HepG2 (cell line): ENCODE measurements around the gene TRIP6. TPM values are rescaled to one million over a fixed set of nuclear protein-coding genes. Genes with fewer than 3 reads are reported as not detected.

Source experiments
- AHR ChIP-seq: IDR thresholded peaks from 2 replicates; pipeline ENCODE4 v1.6.1; 2018; ENCODE audit warnings: missing genetic modification reagents, missing compliant biosample characterization
- CAMTA2 ChIP-seq: sonication (generic); formaldehyde crosslinking; IDR thresholded peaks from 2 replicates; pipeline ENCODE4 v1.4.0; 2020; ENCODE audit warnings: mild to moderate bottlenecking, missing genetic modification reagents, borderline replicate concordance
- FIP1L1 ChIP-seq: fragments of 200-400 bp; formaldehyde crosslinking; IDR thresholded peaks from 2 replicates; pipeline ENCODE4 v1.6.1; 2018; ENCODE audit warnings: low read depth, mild to moderate bottlenecking, low read length, moderate library complexity, borderline replicate concordance; ENCODE audit not compliant: insufficient read depth
- GRHL1 ChIP-seq: sonication (generic); formaldehyde crosslinking; conservative IDR thresholded peaks from 2 replicates; pipeline ENCODE4 v1.8.0; 2022; ENCODE audit warnings: missing genetic modification reagents
- JUND ChIP-seq: sonication (generic); formaldehyde crosslinking; IDR thresholded peaks from 2 replicates; pipeline ENCODE4 v1.8.0; 2022; ENCODE audit warnings: mild to moderate bottlenecking, missing genetic modification reagents
- KDM5B ChIP-seq: sonication (generic); formaldehyde crosslinking; IDR thresholded peaks from 2 replicates; pipeline ENCODE4 v1.4.0; 2020; ENCODE audit warnings: missing genetic modification reagents, mild to moderate bottlenecking, borderline replicate concordance
- MATR3 ChIP-seq: sonication (generic); formaldehyde crosslinking; IDR thresholded peaks from 2 replicates; pipeline ENCODE4 v1.4.0; 2020; ENCODE audit warnings: missing genetic modification reagents
- MED8 ChIP-seq: sonication (generic); formaldehyde crosslinking; IDR thresholded peaks from 2 replicates; pipeline ENCODE4 v1.8.1; 2023; ENCODE audit warnings: mild to moderate bottlenecking, missing genetic modification reagents; ENCODE audit not compliant: insufficient replicate concordance
- PBX3 ChIP-seq: sonication (generic); formaldehyde crosslinking; IDR thresholded peaks from 2 replicates; pipeline ENCODE4 v1.8.1; 2023; ENCODE audit warnings: missing genetic modification reagents, inconsistent platforms, borderline replicate concordance
- RBFOX2 ChIP-seq: fragments of 200-400 bp; formaldehyde crosslinking; IDR thresholded peaks from 2 replicates; pipeline ENCODE4 v1.6.1; 2017; ENCODE audit warnings: low read depth, mild to moderate bottlenecking, low read length
- RFX3 ChIP-seq: IDR thresholded peaks from 2 replicates; pipeline ENCODE4 v1.6.1; 2016; ENCODE audit warnings: missing biosample characterization, missing genetic modification reagents
- SMAD1 ChIP-seq: sonication (generic); formaldehyde crosslinking; IDR thresholded peaks from 2 replicates; pipeline ENCODE4 v1.4.0; 2020; ENCODE audit warnings: missing genetic modification reagents, low read depth, mild to moderate bottlenecking, borderline replicate concordance
- STAG1 ChIP-seq: sonication (generic); formaldehyde crosslinking; IDR thresholded peaks from 2 replicates; pipeline ENCODE4 v1.4.0; 2020; ENCODE audit warnings: missing genetic modification reagents
- TCF7L2 ChIP-seq: IDR thresholded peaks from 2 replicates; pipeline ENCODE4 v1.6.1; 2011; ENCODE audit warnings: mild to moderate bottlenecking, low read depth, low read length, moderate library complexity
- TEAD3 ChIP-seq: optimal IDR thresholded peaks from 2 replicates; pipeline ENCODE3; 2016; ENCODE audit warnings: borderline replicate concordance
- TERF1 ChIP-seq: sonication (generic); formaldehyde crosslinking; IDR thresholded peaks from 2 replicates; pipeline ENCODE4 v1.8.0; 2022; ENCODE audit warnings: mild to moderate bottlenecking, missing genetic modification reagents, moderate library complexity
- THAP7 ChIP-seq: sonication (generic); formaldehyde crosslinking; IDR thresholded peaks from 2 replicates; pipeline ENCODE4 v1.8.1; 2023; ENCODE audit warnings: mild to moderate bottlenecking, missing genetic modification reagents
- ZBTB33 ChIP-seq: sonication (generic); formaldehyde crosslinking; IDR thresholded peaks from 2 replicates; pipeline ENCODE4 v1.4.0; 2020; ENCODE audit warnings: missing genetic modification reagents
- ZFP36 ChIP-seq: fragments of 150-350 bp; IDR thresholded peaks from 2 replicates; pipeline ENCODE4 v1.6.1; 2018; ENCODE audit warnings: borderline replicate concordance, low read length, low read depth; ENCODE audit not compliant: partially characterized antibody
- ZNF207 ChIP-seq: fragments of 450-650 bp; IDR thresholded peaks from 2 replicates; pipeline ENCODE4 v1.6.1; 2016; ENCODE audit warnings: antibody characterized with exemption, borderline replicate concordance
- ZNF781 ChIP-seq: sonication (generic); formaldehyde crosslinking; IDR thresholded peaks from 2 replicates; pipeline ENCODE4 v1.5.1; 2020; ENCODE audit warnings: borderline replicate concordance, mild to moderate bottlenecking, missing genetic modification reagents; ENCODE audit errors: not compliant biosample characterization
- polyA plus RNA-seq, 8 experiments: library from polyadenylated mRNA; depleted of rRNA in 3 of 8; stranded (reverse) in 7 of 8; unstranded in 1 of 8; fragments of >200 nt; fragmentation: Illumina TruSeq in 4 of 8; extraction: Trizol in 4 of 8; gene quantifications; 2 replicates each; pipeline versions ENCODE4 v1.2.1 to v1.2.3, GENCODE V29; 2011 to 2016; ENCODE audit warnings: low read depth in 4 of 8, missing spikeins in 1 of 8, mixed read lengths in 1 of 8; ENCODE audit not compliant: insufficient read depth in 1 of 8
- total RNA-seq, 5 experiments: library from RNA; depleted of rRNA; stranded (reverse); fragments of >200 nt; fragmentation: Illumina TruSeq; extraction: Trizol; gene quantifications; 2 replicates each; pipeline ENCODE4 v1.2.3, GENCODE V29; 2016; ENCODE audit warnings: low read depth in 1 of 5

The TRIP6 gene
- total and polyA plus RNA-seq, 2 of the 13 experiments (the other 11 are each of a cell fraction or from before 2014, with no cell fraction given) = 0.34 to 0.38 TPM

- TF ChIP-seq ZFP36 (no peak), TCF7L2 (no peak), RFX3 (CRISPR knock-in tag) (no peak), SMAD1 (CRISPR knock-in tag) (no peak), JUND (CRISPR knock-in tag) (no peak), PBX3 (CRISPR knock-in tag) (no peak), ZNF207 (no peak), AHR (CRISPR knock-in tag) (0 out of 2 replicates have a peak, but pooled peaks have one; percentile 59), KDM5B (CRISPR knock-in tag) (peak; percentile 65; the same call in 1 of the 2 replicates), MED8 (no peak), MATR3 (CRISPR knock-in tag) (no peak), STAG1 (CRISPR knock-in tag) (peak; percentile 99), ZBTB33 (CRISPR knock-in tag) (0 out of 2 replicates have a peak, but pooled peaks have one; percentile 30), TERF1 (CRISPR knock-in tag) (no peak), TEAD3 (CRISPR knock-in tag) (no peak), GRHL1 (CRISPR knock-in tag) (no peak), RBFOX2 (peak; percentile 76), CAMTA2 (CRISPR knock-in tag) (0 out of 2 replicates have a peak, but pooled peaks have one; percentile 16), FIP1L1 (no peak), ZNF781 (no peak), THAP7 (CRISPR knock-in tag) (no peak)
These were observed 14.9 kb upstream of the TRIP6 start, which contains the start of gene SLC12A9 (continued) for GRCh38 chr7:100852048-100852872.
